B cell (primary cell): ENCODE results near the gene KLF7.

ENCODE experiments used
- CTCF ChIP-seq: fragments of 200-600 bp; IDR thresholded peaks from one replicate; pipeline ENCODE4 v1.8.0; 2022; ENCODE audit warnings: antibody characterized with exemption, mild to moderate bottlenecking
- EZH2 ChIP-seq: IDR thresholded peaks from 2 replicates; pipeline ENCODE4 v1.6.1; 2012; ENCODE audit warnings: borderline replicate concordance, low read depth, mild to moderate bottlenecking, moderate library complexity, low read length; ENCODE audit not compliant: insufficient read depth, poor library complexity, severe bottlenecking

- TF ChIP-seq CTCF (no peak), EZH2 (no peak)
These were observed 27.0 kb downstream of the KLF7 start for GRCh38 chr2:207138627-207139297.
